Osteocyte (in vitro differentiated cells): ENCODE measurements around the gene WDR20. TPM values are rescaled to one million over a fixed set of nuclear protein-coding genes. Genes with fewer than 3 reads are reported as not detected.
A peak's percentile ranks its signal among the peaks of the same experiment; 100 is the strongest.

Source experiments
- DNase-seq: peaks from one replicate; pipeline ENCODE4 v3.0.0; 2021; ENCODE audit warnings: mixed read lengths; ENCODE audit not compliant: unreplicated experiment; ENCODE audit errors: extremely low spot score
- H3K27ac Mint-ChIP-seq: one replicate; pipeline ENCODE4 v1.8.0; 2021; ENCODE audit warnings: mild to moderate bottlenecking, mixed read lengths; ENCODE audit not compliant: unreplicated experiment
- H3K27me3 Mint-ChIP-seq: one replicate; pipeline ENCODE4 v1.8.0; 2021; ENCODE audit warnings: mixed read lengths; ENCODE audit not compliant: unreplicated experiment
- H3K36me3 Mint-ChIP-seq: one replicate; pipeline ENCODE4 v1.8.0; 2021; ENCODE audit warnings: mixed read lengths; ENCODE audit not compliant: unreplicated experiment
- H3K4me1 Mint-ChIP-seq: one replicate; pipeline ENCODE4 v1.8.0; 2021; ENCODE audit warnings: mixed read lengths; ENCODE audit not compliant: unreplicated experiment
- H3K4me3 Mint-ChIP-seq: one replicate; pipeline ENCODE4 v1.8.0; 2021; ENCODE audit warnings: mild to moderate bottlenecking, moderate library complexity, mixed read lengths; ENCODE audit not compliant: unreplicated experiment
- H3K9me3 Mint-ChIP-seq: one replicate; pipeline ENCODE4 v1.8.0; 2021; ENCODE audit warnings: mixed read lengths; ENCODE audit not compliant: unreplicated experiment
- total RNA-seq: library from RNA; stranded (reverse); gene quantifications from 2 replicates; pipeline ENCODE4 v1.2.1, GENCODE V29; 2021
- TF ChIP-seq, protein P1 (sequence below): fragments of 200-600 bp; sonication (generic); IDR thresholded peaks from 2 replicates; pipeline ENCODE4 v1.5.0; 2021; ENCODE audit warnings: antibody characterized with exemption, mild to moderate bottlenecking, moderate library complexity

Gene WDR20
- total RNA-seq, 1 donor from 2014 or later: 27.4 TPM

DNA sequence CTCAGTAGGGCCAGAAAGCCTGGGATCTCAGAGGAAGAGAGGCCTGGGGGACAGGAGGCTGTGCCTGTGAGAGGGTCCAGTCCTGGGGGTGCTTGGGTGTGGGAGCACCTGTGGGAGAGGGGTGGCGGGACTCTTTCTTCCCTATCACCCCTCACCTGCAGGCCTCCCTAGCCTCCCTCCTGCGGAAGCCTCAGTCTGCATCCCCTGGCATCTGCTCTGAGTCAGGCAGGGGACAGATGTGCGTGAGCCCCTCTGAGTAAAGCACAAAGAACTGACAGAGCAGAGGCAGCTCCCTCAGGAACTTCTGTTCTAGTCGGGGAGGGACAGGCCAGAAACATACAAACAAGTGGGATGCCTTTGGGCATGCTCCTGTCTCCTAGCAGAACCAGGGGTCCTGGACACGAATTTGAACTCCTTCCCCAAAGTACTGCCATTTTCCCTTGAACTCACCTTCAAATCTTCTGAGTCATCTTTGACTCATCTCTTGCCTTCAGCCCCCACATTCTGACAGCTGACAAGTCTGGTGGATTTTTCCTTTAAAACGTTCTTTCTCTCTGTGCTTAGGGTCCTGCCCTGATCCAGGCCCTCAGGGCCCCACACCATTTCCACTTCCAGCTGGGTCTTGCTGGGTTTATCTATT is 44.3 kb upstream of the WDR20 start:
- H3K4me3 Mint-ChIP-seq: no peak overlapping the region
- TF ChIP-seq, protein P1, sequence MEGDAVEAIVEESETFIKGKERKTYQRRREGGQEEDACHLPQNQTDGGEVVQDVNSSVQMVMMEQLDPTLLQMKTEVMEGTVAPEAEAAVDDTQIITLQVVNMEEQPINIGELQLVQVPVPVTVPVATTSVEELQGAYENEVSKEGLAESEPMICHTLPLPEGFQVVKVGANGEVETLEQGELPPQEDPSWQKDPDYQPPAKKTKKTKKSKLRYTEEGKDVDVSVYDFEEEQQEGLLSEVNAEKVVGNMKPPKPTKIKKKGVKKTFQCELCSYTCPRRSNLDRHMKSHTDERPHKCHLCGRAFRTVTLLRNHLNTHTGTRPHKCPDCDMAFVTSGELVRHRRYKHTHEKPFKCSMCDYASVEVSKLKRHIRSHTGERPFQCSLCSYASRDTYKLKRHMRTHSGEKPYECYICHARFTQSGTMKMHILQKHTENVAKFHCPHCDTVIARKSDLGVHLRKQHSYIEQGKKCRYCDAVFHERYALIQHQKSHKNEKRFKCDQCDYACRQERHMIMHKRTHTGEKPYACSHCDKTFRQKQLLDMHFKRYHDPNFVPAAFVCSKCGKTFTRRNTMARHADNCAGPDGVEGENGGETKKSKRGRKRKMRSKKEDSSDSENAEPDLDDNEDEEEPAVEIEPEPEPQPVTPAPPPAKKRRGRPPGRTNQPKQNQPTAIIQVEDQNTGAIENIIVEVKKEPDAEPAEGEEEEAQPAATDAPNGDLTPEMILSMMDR: no peak
- H3K27me3 Mint-ChIP-seq: no peaks in the 10 kb centered on the region
- H3K4me1 Mint-ChIP-seq: peaks cover 17% of the 10 kb centered on the region
- no peaks in the 10 kb centered on the region for H3K9me3 Mint-ChIP-seq
- H3K36me3 Mint-ChIP-seq: no peaks in the 10 kb centered on the region
- H3K27ac Mint-ChIP-seq: peak overlapping the region; percentile 41
- no peak for DNase-seq

DNA sequence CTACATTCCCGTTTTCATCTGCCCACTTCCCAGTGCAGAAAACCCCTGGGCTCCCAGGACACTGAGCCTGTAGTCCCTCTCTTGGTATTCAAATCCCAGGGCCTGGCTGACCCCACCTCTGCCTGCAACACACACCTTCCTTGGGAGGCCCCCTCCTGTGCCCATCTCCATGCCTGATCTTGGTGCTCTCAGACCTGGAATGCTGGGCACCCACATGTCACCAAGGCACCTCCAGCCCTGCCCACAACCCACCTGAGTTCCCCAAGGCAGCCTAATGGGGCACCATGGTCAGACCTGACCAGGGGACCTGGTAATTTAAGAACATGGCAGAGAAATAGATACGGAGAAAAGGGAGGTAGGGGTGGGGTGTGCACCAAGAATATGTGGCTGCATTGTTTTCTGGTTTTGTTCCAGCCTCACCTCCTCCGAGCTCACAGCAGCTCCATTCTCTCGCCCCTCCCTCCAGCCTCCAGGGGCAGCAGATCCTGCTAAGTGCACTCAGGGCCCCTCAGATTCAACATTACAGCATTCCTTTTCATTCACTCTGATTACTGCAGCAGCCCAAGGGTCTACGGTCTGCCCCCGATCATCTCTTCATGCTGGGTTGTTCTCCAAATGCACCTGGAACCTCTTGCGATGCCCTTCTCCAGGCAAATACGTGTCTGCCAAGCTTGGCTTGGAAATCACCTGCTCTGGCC is 43.7 kb upstream of the WDR20 start:
- Mint-ChIP-seq H3K27ac (peak overlapping the region; percentile 41), H3K4me3 (no peak overlapping the region), H3K36me3 (peaks cover 3% of the 10 kb centered on the region), H3K9me3 (no peaks in the 10 kb centered on the region), H3K4me1 (peaks cover 17% of the 10 kb centered on the region), H3K27me3 (no peaks in the 10 kb centered on the region)
- TF ChIP-seq, protein P1: no peak
- no peak for DNase-seq

DNA sequence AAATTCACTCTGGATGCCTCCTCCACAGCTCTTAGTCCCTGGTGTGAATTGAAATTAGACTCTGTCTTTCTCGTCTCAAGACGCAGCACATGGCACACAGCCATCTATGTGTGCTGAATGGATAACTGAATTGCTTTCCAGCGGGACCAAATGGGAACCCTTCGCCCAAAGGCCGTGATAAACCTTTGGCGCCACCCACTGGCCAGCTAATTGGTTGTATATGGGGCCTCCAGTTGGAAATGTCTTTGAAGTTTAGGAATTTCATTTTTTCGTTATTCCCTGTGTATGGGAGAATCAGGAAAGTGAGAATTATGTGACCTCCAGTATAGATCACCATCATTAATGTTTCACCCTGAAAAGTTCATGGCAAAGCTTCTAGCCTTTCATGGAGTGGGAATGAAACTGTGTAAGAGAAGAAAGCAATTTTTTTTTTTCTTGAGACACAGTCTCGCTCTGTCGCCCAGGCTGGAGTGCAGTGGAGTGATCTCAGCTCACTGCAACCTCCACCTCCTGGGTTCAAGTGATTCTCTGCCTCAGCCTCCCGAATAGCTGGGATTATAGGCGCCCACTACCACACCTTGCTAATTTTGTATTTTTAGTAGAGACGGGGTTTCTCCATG is 43.0 kb upstream of the WDR20 start:
- Mint-ChIP-seq H3K9me3 (no peaks in the 10 kb centered on the region), H3K27ac (no peak overlapping the region), H3K36me3 (peaks cover 3% of the 10 kb centered on the region), H3K4me1 (peaks cover 17% of the 10 kb centered on the region), H3K27me3 (no peaks in the 10 kb centered on the region), H3K4me3 (no peak overlapping the region)
- DNase-seq: peak; percentile 88
- TF ChIP-seq, protein P1: peak; percentile 85

DNA sequence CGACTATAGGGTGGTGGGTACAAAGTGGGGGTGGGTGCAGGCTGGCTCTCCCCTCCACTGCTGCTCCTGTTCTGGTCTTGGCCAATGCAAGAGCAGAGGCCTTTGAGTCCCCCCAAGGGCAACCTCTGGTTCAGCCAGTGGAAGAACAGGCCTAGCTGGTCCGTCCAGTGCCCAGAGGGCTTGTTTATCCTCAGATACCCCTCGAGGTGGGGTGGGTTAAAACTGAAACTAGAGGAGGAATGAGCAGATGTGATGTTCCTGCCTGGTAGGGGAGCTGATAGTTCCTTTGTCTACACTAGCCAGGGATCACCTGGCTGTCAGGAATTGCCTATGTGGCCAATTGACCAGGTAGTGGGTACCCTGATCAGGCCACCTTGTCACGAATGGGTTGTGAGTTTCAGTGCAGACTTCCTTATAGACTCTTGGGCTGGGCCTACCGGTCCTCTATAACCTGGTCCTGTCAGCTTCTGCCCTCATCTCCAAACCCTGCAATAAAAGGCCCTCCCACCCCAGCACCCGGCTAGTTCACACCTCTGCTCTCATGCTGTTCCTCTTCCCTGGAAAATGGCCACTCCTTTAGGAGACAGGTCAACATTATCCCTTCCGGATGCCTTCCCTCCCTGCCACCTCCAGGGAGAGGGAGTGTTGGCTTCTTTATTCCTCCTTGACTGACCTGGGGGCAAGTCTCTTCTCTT is 42.1 kb upstream of the WDR20 start:
- no peaks in the 10 kb centered on the region for H3K9me3 Mint-ChIP-seq
- DNase-seq: no peak
- H3K4me1 Mint-ChIP-seq: peaks cover 24% of the 10 kb centered on the region
- no peaks in the 10 kb centered on the region for H3K27me3 Mint-ChIP-seq
- peaks cover 3% of the 10 kb centered on the region for H3K36me3 Mint-ChIP-seq
- H3K4me3 Mint-ChIP-seq: no peak overlapping the region
- no peak overlapping the region for H3K27ac Mint-ChIP-seq
- TF ChIP-seq, protein P1: no peak
